H9 (cell line): ENCODE results near the gene TMEM97. TPM values are rescaled to one million over a fixed set of nuclear protein-coding genes. Genes with fewer than 3 reads are reported as not detected.

Experiments
- DNase-seq: peaks from one replicate; pipeline ENCODE4 v3.0.0-alpha.2; 2017
- H2AFZ ChIP-seq: one replicate; pipeline ENCODE4 v1.6.1; 2013; ENCODE audit warnings: mild to moderate bottlenecking, low read length, control low read depth, moderate library complexity
- H2AK5ac ChIP-seq: 2 replicates; pipeline ENCODE4 v1.6.1; 2013; ENCODE audit warnings: low read length, control low read depth, mixed read lengths; ENCODE audit not compliant: insufficient read length
- H2BK120ac ChIP-seq: one replicate; pipeline ENCODE4 v1.6.1; 2013; ENCODE audit warnings: low read depth, mild to moderate bottlenecking, low read length, control low read depth, inconsistent platforms; ENCODE audit not compliant: poor library complexity, severe bottlenecking
- H2BK12ac ChIP-seq: 2 replicates; pipeline ENCODE4 v1.6.1; 2013; ENCODE audit warnings: low read length, control low read depth, mixed read lengths, low read depth; ENCODE audit not compliant: insufficient read length
- H2BK15ac ChIP-seq: 2 replicates; pipeline ENCODE4 v1.6.1; 2013; ENCODE audit warnings: low read depth, low read length, control low read depth
- H2BK20ac ChIP-seq: one replicate; pipeline ENCODE4 v1.6.1; 2013; ENCODE audit warnings: low read depth, mild to moderate bottlenecking, low read length, control low read depth, inconsistent platforms; ENCODE audit not compliant: poor library complexity, severe bottlenecking
- H2BK5ac ChIP-seq: 2 replicates; pipeline ENCODE4 v1.6.1; 2013; ENCODE audit warnings: low read length, control low read depth, mixed read lengths; ENCODE audit not compliant: insufficient read length
- H3K14ac ChIP-seq: 2 replicates; pipeline ENCODE4 v1.6.1; 2013; ENCODE audit warnings: low read length, control low read depth; ENCODE audit not compliant: insufficient read depth
- H3K18ac ChIP-seq: 2 replicates; pipeline ENCODE4 v1.6.1; 2013; ENCODE audit warnings: low read depth, mild to moderate bottlenecking, mixed read lengths, low read length, control low read depth; ENCODE audit not compliant: insufficient read length
- H3K23ac ChIP-seq: 2 replicates; pipeline ENCODE4 v1.6.1; 2013; ENCODE audit warnings: low read length, control low read depth, mixed read lengths, low read depth; ENCODE audit not compliant: insufficient read length
- H3K23me2 ChIP-seq: 2 replicates; pipeline ENCODE4 v1.6.1; 2013; ENCODE audit warnings: low read depth, mild to moderate bottlenecking, mixed read lengths, low read length, control low read depth; ENCODE audit not compliant: insufficient read length, poor library complexity, severe bottlenecking
- H3K27ac ChIP-seq: 2 replicates; pipeline ENCODE4 v1.5.1; 2013; ENCODE audit warnings: low read length, control low read depth, mixed read lengths, low read depth; ENCODE audit not compliant: insufficient read length
- H3K27me3 ChIP-seq: 2 replicates; pipeline ENCODE4 v1.6.1; 2013; ENCODE audit warnings: low read length, control low read depth, inconsistent platforms; ENCODE audit not compliant: insufficient read depth
- H3K4ac ChIP-seq: 2 replicates; pipeline ENCODE4 v1.6.1; 2013; ENCODE audit warnings: low read depth, mild to moderate bottlenecking, control low read depth, inconsistent platforms, low read length, moderate library complexity
- H3K4me1 ChIP-seq: 2 replicates; pipeline ENCODE4 v1.6.1; 2013; ENCODE audit warnings: low read length, control low read depth, inconsistent platforms; ENCODE audit not compliant: insufficient read depth
- H3K4me2 ChIP-seq: 2 replicates; pipeline ENCODE4 v1.6.1; 2013; ENCODE audit warnings: low read length, control low read depth, mixed read lengths; ENCODE audit not compliant: insufficient read length, insufficient read depth
- H3K56ac ChIP-seq: 2 replicates; pipeline ENCODE4 v1.6.1; 2013; ENCODE audit warnings: low read depth, mild to moderate bottlenecking, mixed read lengths, low read length, control low read depth; ENCODE audit not compliant: insufficient read length
- H3K79me1 ChIP-seq: 2 replicates; pipeline ENCODE4 v1.6.1; 2013; ENCODE audit warnings: low read depth, mild to moderate bottlenecking, moderate library complexity, low read length, control low read depth, inconsistent platforms; ENCODE audit not compliant: insufficient read depth, poor library complexity, severe bottlenecking
- H3K79me2 ChIP-seq: 2 replicates; pipeline ENCODE4 v1.6.1; 2013; ENCODE audit warnings: low read length, control low read depth, inconsistent platforms; ENCODE audit not compliant: insufficient read depth
- H3K9ac ChIP-seq: 2 replicates; pipeline ENCODE4 v1.6.1; 2013; ENCODE audit warnings: low read length, control low read depth, mixed read lengths; ENCODE audit not compliant: insufficient read length; ENCODE audit errors: extremely low read depth
- H3K9me3 ChIP-seq: one replicate; pipeline ENCODE4 v1.6.1; 2013; ENCODE audit warnings: low read depth, low read length, inconsistent platforms; ENCODE audit not compliant: control insufficient read depth
- H3T11ph ChIP-seq: one replicate; pipeline ENCODE4 v1.6.1; 2013; ENCODE audit warnings: mild to moderate bottlenecking, low read length, control low read depth, inconsistent platforms
- H4K20me1 ChIP-seq: one replicate; pipeline ENCODE4 v1.6.1; 2013; ENCODE audit not compliant: control insufficient read depth, insufficient read length, insufficient read depth
- H4K5ac ChIP-seq: 2 replicates; pipeline ENCODE4 v1.6.1; 2013; ENCODE audit warnings: low read depth, mild to moderate bottlenecking, mixed read lengths, low read length, control low read depth; ENCODE audit not compliant: insufficient read length
- H4K8ac ChIP-seq: replicated peaks from 2 replicates; pipeline ENCODE4 v1.6.1; 2013; ENCODE audit warnings: low read length, control low read depth, mixed read lengths, low read depth; ENCODE audit not compliant: insufficient read length
- H4K91ac ChIP-seq: 2 replicates; pipeline ENCODE4 v1.6.1; 2013; ENCODE audit warnings: low read depth, mild to moderate bottlenecking, moderate library complexity, mixed read lengths, low read length, control low read depth; ENCODE audit not compliant: insufficient read length
- H3K27ac Mint-ChIP-seq, 3 experiments: 2 replicates in 2 of 3; 3 replicates in 1 of 3; pipeline ENCODE4 v1.8.0; 2020 to 2021; ENCODE audit warnings: mixed read lengths in 3 of 3, mild to moderate bottlenecking in 1 of 3, moderate library complexity in 1 of 3
- H3K27me3 Mint-ChIP-seq: 2 replicates; pipeline ENCODE4 v1.8.0; 2021; ENCODE audit warnings: low read depth, mild to moderate bottlenecking, moderate library complexity, mixed read lengths
- H3K36me3 Mint-ChIP-seq, 3 experiments: 2 replicates in 2 of 3; 3 replicates in 1 of 3; pipeline ENCODE4 v1.8.0; 2020 to 2021; ENCODE audit warnings: low read depth in 3 of 3, mixed read lengths in 3 of 3; ENCODE audit not compliant: insufficient read depth in 1 of 3
- H3K4me1 Mint-ChIP-seq, 2 experiments: 2 replicates each; pipeline ENCODE4 v1.8.0; 2020; ENCODE audit warnings: mixed read lengths in 2 of 2
- H3K4me3 Mint-ChIP-seq, 2 experiments: 2 replicates in 1 of 2; 3 replicates in 1 of 2; pipeline ENCODE4 v1.8.0; 2020 to 2021; ENCODE audit warnings: mild to moderate bottlenecking in 2 of 2, mixed read lengths in 2 of 2, moderate library complexity in 1 of 2
- H3K9me3 Mint-ChIP-seq, 2 experiments: 2 replicates in 1 of 2; 3 replicates in 1 of 2; pipeline ENCODE4 v1.8.0; 2020; ENCODE audit warnings: mild to moderate bottlenecking in 2 of 2, mixed read lengths in 2 of 2, moderate library complexity in 1 of 2
- WGBS: extraction: QIAGEN DNeasy Blood & Tissue Kit; methylation state at CpG from one replicate; pipeline ENCODE4 v1.1.7; 2013; ENCODE audit warnings: missing lambda C conversion rate, low lambda C conversion rate, mixed read lengths; ENCODE audit not compliant: insufficient read length; ENCODE audit errors: extremely low coverage; 5-methylcytosine and 5-hydroxymethylcytosine counted together
- total RNA-seq: library from RNA; stranded (reverse); gene quantifications from 2 replicates; pipeline ENCODE4 v1.2.1, GENCODE V29; 2021
- TF ChIP-seq, protein P1 (sequence below): fragments of 200-600 bp; sonication (generic); conservative IDR thresholded peaks from 3 replicates; pipeline ENCODE4 v1.8.0; 2021; ENCODE audit warnings: antibody characterized with exemption, mild to moderate bottlenecking

TMEM97 gene
- total RNA-seq, 1 experiment from 2014 or later: 116 TPM

DNA sequence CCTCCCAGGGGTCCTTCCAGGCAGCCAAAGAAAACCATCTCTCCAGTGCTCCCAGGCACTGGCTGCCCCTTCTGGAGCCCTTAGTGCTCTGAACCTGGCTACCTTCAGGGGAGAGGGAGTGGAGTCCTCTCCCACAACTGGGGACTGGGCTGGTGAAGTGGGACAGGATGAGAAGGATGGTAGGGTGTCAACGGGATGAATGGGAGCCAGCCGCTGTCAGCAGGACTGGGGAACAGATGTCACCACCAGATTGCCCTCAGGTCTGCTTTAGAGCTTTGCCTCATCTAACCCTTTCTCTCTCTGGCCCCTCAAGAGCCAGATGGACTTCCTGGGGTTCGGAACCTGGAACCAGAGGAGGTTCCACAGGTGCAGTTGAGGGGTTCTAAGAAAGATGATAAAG is 46.5 kb downstream of the TMEM97 start:
- Histone ChIP-seq H3K9me3 (no peaks in the 10 kb centered on the region), H3K9ac (no peak overlapping the region), H2BK120ac (no peak overlapping the region), H3K56ac (no peak overlapping the region), H2BK20ac (no peak overlapping the region), H2BK5ac (no peak overlapping the region), H3T11ph (no peak overlapping the region), H3K18ac (no peak overlapping the region), H3K4ac (no peak overlapping the region), H2BK12ac (no peak overlapping the region), H3K79me1 (no peaks in the 10 kb centered on the region), H4K8ac (no peak overlapping the region), H2AK5ac (no peak overlapping the region), H3K14ac (no peak overlapping the region), H3K27ac (no peak overlapping the region), H2AFZ (no peak overlapping the region), H4K91ac (no peak overlapping the region), H3K27me3 (no peaks in the 10 kb centered on the region), H3K79me2 (no peaks in the 10 kb centered on the region), H3K23me2 (no peaks in the 10 kb centered on the region), H3K23ac (no peak overlapping the region), H3K4me1 (no peaks in the 10 kb centered on the region), H3K4me2 (no peak overlapping the region), H2BK15ac (no peak overlapping the region), H4K5ac (no peak overlapping the region), H4K20me1 (no peaks in the 10 kb centered on the region)
- WGBS: no CpG with 5 or more reads among the region's 3 CpGs
- H3K4me3 Mint-ChIP-seq: no peak overlapping the region; a peak in 1 of 5 replicates
- peaks cover 12 to 17% (median 13%) of the 10 kb centered on the region in 3 experiments; a peak in 6 of 7 replicates for H3K36me3 Mint-ChIP-seq
- peaks cover 7 to 10% of the 10 kb centered on the region in 2 experiments for H3K4me1 Mint-ChIP-seq
- no peak for DNase-seq
- no peak overlapping the region for H3K27ac Mint-ChIP-seq
- H3K9me3 Mint-ChIP-seq: no peaks in the 10 kb centered on the region; a peak in 1 of 5 replicates
- TF ChIP-seq, protein P1, sequence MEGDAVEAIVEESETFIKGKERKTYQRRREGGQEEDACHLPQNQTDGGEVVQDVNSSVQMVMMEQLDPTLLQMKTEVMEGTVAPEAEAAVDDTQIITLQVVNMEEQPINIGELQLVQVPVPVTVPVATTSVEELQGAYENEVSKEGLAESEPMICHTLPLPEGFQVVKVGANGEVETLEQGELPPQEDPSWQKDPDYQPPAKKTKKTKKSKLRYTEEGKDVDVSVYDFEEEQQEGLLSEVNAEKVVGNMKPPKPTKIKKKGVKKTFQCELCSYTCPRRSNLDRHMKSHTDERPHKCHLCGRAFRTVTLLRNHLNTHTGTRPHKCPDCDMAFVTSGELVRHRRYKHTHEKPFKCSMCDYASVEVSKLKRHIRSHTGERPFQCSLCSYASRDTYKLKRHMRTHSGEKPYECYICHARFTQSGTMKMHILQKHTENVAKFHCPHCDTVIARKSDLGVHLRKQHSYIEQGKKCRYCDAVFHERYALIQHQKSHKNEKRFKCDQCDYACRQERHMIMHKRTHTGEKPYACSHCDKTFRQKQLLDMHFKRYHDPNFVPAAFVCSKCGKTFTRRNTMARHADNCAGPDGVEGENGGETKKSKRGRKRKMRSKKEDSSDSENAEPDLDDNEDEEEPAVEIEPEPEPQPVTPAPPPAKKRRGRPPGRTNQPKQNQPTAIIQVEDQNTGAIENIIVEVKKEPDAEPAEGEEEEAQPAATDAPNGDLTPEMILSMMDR: no peak
- H3K27me3 Mint-ChIP-seq: no peaks in the 10 kb centered on the region; the same call in 1 of the 2 replicates
